Osteocyte (in vitro differentiated cells): Measurements from ENCODE around the gene SMPD4. TPM values are rescaled to one million over a fixed set of nuclear protein-coding genes. Genes with fewer than 3 reads are reported as not detected.
"Not testable (repeated sequence)": the region's sequence is repeated elsewhere in the genome, so short reads cannot be mapped to it uniquely, and the experiment has no call there.

ENCODE experiments used
- DNase-seq: peaks from one replicate; pipeline ENCODE4 v3.0.0; 2021; ENCODE audit warnings: mixed read lengths; ENCODE audit not compliant: unreplicated experiment; ENCODE audit errors: extremely low spot score
- H3K27ac Mint-ChIP-seq: one replicate; pipeline ENCODE4 v1.8.0; 2021; ENCODE audit warnings: mild to moderate bottlenecking, mixed read lengths; ENCODE audit not compliant: unreplicated experiment
- H3K27me3 Mint-ChIP-seq: one replicate; pipeline ENCODE4 v1.8.0; 2021; ENCODE audit warnings: mixed read lengths; ENCODE audit not compliant: unreplicated experiment
- H3K36me3 Mint-ChIP-seq: one replicate; pipeline ENCODE4 v1.8.0; 2021; ENCODE audit warnings: mixed read lengths; ENCODE audit not compliant: unreplicated experiment
- H3K4me1 Mint-ChIP-seq: one replicate; pipeline ENCODE4 v1.8.0; 2021; ENCODE audit warnings: mixed read lengths; ENCODE audit not compliant: unreplicated experiment
- H3K4me3 Mint-ChIP-seq: one replicate; pipeline ENCODE4 v1.8.0; 2021; ENCODE audit warnings: mild to moderate bottlenecking, moderate library complexity, mixed read lengths; ENCODE audit not compliant: unreplicated experiment
- H3K9me3 Mint-ChIP-seq: one replicate; pipeline ENCODE4 v1.8.0; 2021; ENCODE audit warnings: mixed read lengths; ENCODE audit not compliant: unreplicated experiment
- CTCF ChIP-seq: fragments of 200-600 bp; sonication (generic); IDR thresholded peaks from 2 replicates; pipeline ENCODE4 v1.5.0; 2021; ENCODE audit warnings: antibody characterized with exemption, mild to moderate bottlenecking, moderate library complexity
- total RNA-seq: library from RNA; stranded (reverse); gene quantifications from 2 replicates; pipeline ENCODE4 v1.2.1, GENCODE V29; 2021

The SMPD4 gene
- total RNA-seq, 1 donor from 2014 or later, result 64.8 TPM

GRCh38 chr2:130187268-130187667, 5.9 kb upstream of the SMPD4 start:
- H3K9me3 Mint-ChIP-seq, result no peaks in the 10 kb centered on the region
- H3K36me3 Mint-ChIP-seq, result peaks cover 10% of the 10 kb centered on the region
- H3K27ac Mint-ChIP-seq, result no peak overlapping the region
- no peak for DNase-seq
- no peaks in the 10 kb centered on the region for H3K27me3 Mint-ChIP-seq
- peaks cover 14% of the 10 kb centered on the region for H3K4me1 Mint-ChIP-seq
- H3K4me3 Mint-ChIP-seq, result no peak overlapping the region
- no peak for TF ChIP-seq CTCF

GRCh38 chr2:130186391-130186790, 5.0 kb upstream of the SMPD4 start:
- Mint-ChIP-seq H3K27me3 (no peaks in the 10 kb centered on the region), H3K9me3 (no peaks in the 10 kb centered on the region), H3K4me3 (no peak overlapping the region), H3K27ac (no peak overlapping the region), H3K4me1 (peaks cover 14% of the 10 kb centered on the region), H3K36me3 (peaks cover 6% of the 10 kb centered on the region)
- DNase-seq, result no peak
- no peak for TF ChIP-seq CTCF

GRCh38 chr2:130185896-130186295, 4.5 kb upstream of the SMPD4 start:
- Mint-ChIP-seq H3K27me3 (no peaks in the 10 kb centered on the region), H3K9me3 (no peaks in the 10 kb centered on the region), H3K4me1 (peaks cover 17% of the 10 kb centered on the region), H3K4me3 (no peak overlapping the region), H3K27ac (peak overlapping the region; percentile 24), H3K36me3 (peaks cover 4% of the 10 kb centered on the region)
- no peak for TF ChIP-seq CTCF
- no peak for DNase-seq

- no peak for TF ChIP-seq CTCF
- H3K36me3 Mint-ChIP-seq, result peaks cover 2% of the 10 kb centered on the region
- peak overlapping the region; percentile 10 for H3K4me3 Mint-ChIP-seq
- no peaks in the 10 kb centered on the region for H3K9me3 Mint-ChIP-seq
- H3K27ac Mint-ChIP-seq, result peak overlapping the region; percentile 24
- H3K27me3 Mint-ChIP-seq, result no peaks in the 10 kb centered on the region
- no peak for DNase-seq
- peaks cover 22% of the 10 kb centered on the region for H3K4me1 Mint-ChIP-seq
Measured at GRCh38 chr2:130185436-130185835, 4.0 kb upstream of the SMPD4 start.

GRCh38 chr2:130183512-130184373, 2.3 kb upstream of the SMPD4 start:
- H3K27ac Mint-ChIP-seq, result peak overlapping the region; percentile 82
- no peak for TF ChIP-seq CTCF
- H3K4me1 Mint-ChIP-seq, result peaks cover 26% of the 10 kb centered on the region
- H3K4me3 Mint-ChIP-seq, result peak overlapping the region; percentile 79
- DNase-seq, result no peak
- peaks cover 2% of the 10 kb centered on the region for H3K36me3 Mint-ChIP-seq
- no peaks in the 10 kb centered on the region for H3K9me3 Mint-ChIP-seq
- H3K27me3 Mint-ChIP-seq, result no peaks in the 10 kb centered on the region

GRCh38 chr2:130182826-130183511, 1.6 kb upstream of the SMPD4 start:
- not testable (repeated sequence) for H3K27me3 Mint-ChIP-seq, DNase-seq, H3K36me3 Mint-ChIP-seq, H3K9me3 Mint-ChIP-seq
- Mint-ChIP-seq H3K4me3 (peak overlapping the region; percentile 79), H3K27ac (peak overlapping the region; percentile 82), H3K4me1 (peaks cover 26% of the 10 kb centered on the region)
